Kidney epithelial cell (primary cell): ENCODE results near the gene MYBPC1. TPM values are rescaled to one million over a fixed set of nuclear protein-coding genes. Genes with fewer than 3 reads are reported as not detected.

Source experiments
- DNase-seq: peaks from one replicate; pipeline ENCODE4 v3.0.0-alpha.2; 2010; ENCODE audit warnings: low read depth
- H3K27me3 ChIP-seq: 2 replicates; pipeline ENCODE4 v1.6.0; 2011; ENCODE audit warnings: low read length; ENCODE audit not compliant: control insufficient read depth, insufficient read depth
- H3K36me3 ChIP-seq: 2 replicates; pipeline ENCODE4 v1.5.1; 2011; ENCODE audit warnings: low read length; ENCODE audit not compliant: control insufficient read depth, insufficient read depth
- H3K4me3 ChIP-seq: 2 replicates; pipeline ENCODE4 v1.5.1; 2011; ENCODE audit warnings: low read depth, mild to moderate bottlenecking, control low read depth, low read length
- CTCF ChIP-seq: IDR thresholded peaks from 2 replicates; pipeline ENCODE4 v1.5.1; 2011; ENCODE audit warnings: mild to moderate bottlenecking, moderate library complexity, low read length, control low read depth, inconsistent platforms; ENCODE audit not compliant: insufficient read depth, poor library complexity, severe bottlenecking
- total RNA-seq: library from RNA; depleted of rRNA; stranded (reverse); fragments of >200 nt; gene quantifications from 2 replicates; pipeline ENCODE4 v1.2.3, GENCODE V29; 2015

MYBPC1 gene
- total RNA-seq, 1 donor from 2014 or later = not detected

- Histone ChIP-seq H3K27me3 (no peaks in the 10 kb centered on the region), H3K36me3 (no peaks in the 10 kb centered on the region), H3K4me3 (no peak overlapping the region)
- TF ChIP-seq CTCF = no peak
- no peak for DNase-seq
These were observed 2.3 kb upstream of the MYBPC1 start for GRCh38 chr12:101592448-101592847.

GRCh38 chr12:101592921-101593320, 1.9 kb upstream of the MYBPC1 start:
- Histone ChIP-seq H3K4me3 (no peak overlapping the region), H3K36me3 (no peaks in the 10 kb centered on the region), H3K27me3 (no peaks in the 10 kb centered on the region)
- no peak for DNase-seq
- no peak for TF ChIP-seq CTCF

- H3K36me3 ChIP-seq = no peaks in the 10 kb centered on the region
These were observed 1.4 kb downstream of the MYBPC1 start for GRCh38 chr12:101596172-101596571.

GRCh38 chr12:101597164-101597563, 2.4 kb downstream of the MYBPC1 start:
- H3K36me3 ChIP-seq = no peaks in the 10 kb centered on the region
- H3K4me3 ChIP-seq = no peak overlapping the region
- no peak for DNase-seq
- no peaks in the 10 kb centered on the region for H3K27me3 ChIP-seq
- no peak for TF ChIP-seq CTCF

More at GRCh38 chr12:101596172-101596571, 1.4 kb downstream of the MYBPC1 start:
- DNase-seq = no peak
- Histone ChIP-seq H3K27me3 (no peaks in the 10 kb centered on the region), H3K4me3 (no peak overlapping the region)
- TF ChIP-seq CTCF = no peak

- no peak for TF ChIP-seq CTCF
- no peak for DNase-seq
- Histone ChIP-seq H3K36me3 (no peaks in the 10 kb centered on the region), H3K27me3 (no peaks in the 10 kb centered on the region), H3K4me3 (no peak overlapping the region)
These were observed 3.7 kb downstream of the MYBPC1 start for GRCh38 chr12:101598483-101598882.

GRCh38 chr12:101599311-101599710, 4.5 kb downstream of the MYBPC1 start:
- H3K36me3 ChIP-seq = no peaks in the 10 kb centered on the region
- no peak overlapping the region for H3K4me3 ChIP-seq
- H3K27me3 ChIP-seq = no peaks in the 10 kb centered on the region
- no peak for TF ChIP-seq CTCF
- DNase-seq = no peak
